Activated CD4-positive, alpha-beta T cell treated with anti-CD3 and anti-CD28 coated beads for 1 hour (primary cell): ENCODE data around the gene CABLES1.
"Not testable (repeated sequence)": the region's sequence is repeated elsewhere in the genome, so short reads cannot be mapped to it uniquely, and the experiment has no call there.

Experiments used
- DNase-seq: peaks from one replicate; pipeline ENCODE4 v3.0.0-alpha.2; 2020

CABLES1 gene

GRCh38 chr18:23227726-23228070, 92.4 kb downstream of the CABLES1 start:
- no peak for DNase-seq

- no peak for DNase-seq
These were observed 93.1 kb downstream of the CABLES1 start for GRCh38 chr18:23228102-23229061.

GRCh38 chr18:23229472-23229871, 94.2 kb downstream of the CABLES1 start:
- DNase-seq: no peak

- no peak for DNase-seq
These were observed 95.4 kb downstream of the CABLES1 start for GRCh38 chr18:23230686-23231085.

GRCh38 chr18:23231340-23232021, 96.2 kb downstream of the CABLES1 start:
- DNase-seq: peak; percentile 50

- DNase-seq: no peak
These were observed 97.0 kb downstream of the CABLES1 start for GRCh38 chr18:23232331-23232730.

- no peak for DNase-seq
These were observed 99.3 kb downstream of the CABLES1 start for GRCh38 chr18:23234619-23235018.

GRCh38 chr18:23235336-23235735, 100.1 kb downstream of the CABLES1 start:
- DNase-seq: no peak

- DNase-seq: no peak
These were observed 100.6 kb downstream of the CABLES1 start for GRCh38 chr18:23235860-23236259.

GRCh38 chr18:23236876-23237468, 101.7 kb downstream of the CABLES1 start:
- no peak for DNase-seq

GRCh38 chr18:23237524-23238151, 102.4 kb downstream of the CABLES1 start:
- DNase-seq: no peak

- DNase-seq: no peak
These were observed 102.9 kb downstream of the CABLES1 start for GRCh38 chr18:23238152-23238531.

GRCh38 chr18:23238651-23239349, 103.5 kb downstream of the CABLES1 start:
- no peak for DNase-seq

- DNase-seq: no peak
These were observed 104.0 kb downstream of the CABLES1 start for GRCh38 chr18:23239350-23239692.

- no peak for DNase-seq
These were observed 104.8 kb downstream of the CABLES1 start for GRCh38 chr18:23239885-23240608.

- no peak for DNase-seq
These were observed 105.3 kb downstream of the CABLES1 start for GRCh38 chr18:23240609-23240930.

GRCh38 chr18:23241833-23242496, 106.7 kb downstream of the CABLES1 start:
- DNase-seq: not testable (repeated sequence)

GRCh38 chr18:23243178-23243577, 107.9 kb downstream of the CABLES1 start:
- DNase-seq: no peak

- DNase-seq: no peak
These were observed 108.5 kb downstream of the CABLES1 start for GRCh38 chr18:23243816-23244215.

- DNase-seq: no peak
These were observed 109.1 kb downstream of the CABLES1 start for GRCh38 chr18:23244401-23244800.

- no peak for DNase-seq
These were observed 110.2 kb downstream of the CABLES1 start for GRCh38 chr18:23245461-23245860.

GRCh38 chr18:23247331-23247730, 112.0 kb downstream of the CABLES1 start:
- DNase-seq: no peak
